Glomerular endothelial cell (primary cell): ENCODE measurements around the gene RASL10A. TPM values are rescaled to one million over a fixed set of nuclear protein-coding genes. Genes with fewer than 3 reads are reported as not detected.

Experiments
- DNase-seq: peaks from one replicate; pipeline ENCODE4 v3.0.0-alpha.2; 2011; ENCODE audit warnings: low read depth, low spot score; ENCODE audit errors: extremely low read depth
- total RNA-seq: library from RNA; depleted of rRNA; stranded (reverse); fragments of >200 nt; gene quantifications from 2 replicates; pipeline ENCODE4 v1.2.3, GENCODE V29; 2015

RASL10A gene
- total RNA-seq, 1 donor from 2014 or later: 0.93 TPM

DNA sequence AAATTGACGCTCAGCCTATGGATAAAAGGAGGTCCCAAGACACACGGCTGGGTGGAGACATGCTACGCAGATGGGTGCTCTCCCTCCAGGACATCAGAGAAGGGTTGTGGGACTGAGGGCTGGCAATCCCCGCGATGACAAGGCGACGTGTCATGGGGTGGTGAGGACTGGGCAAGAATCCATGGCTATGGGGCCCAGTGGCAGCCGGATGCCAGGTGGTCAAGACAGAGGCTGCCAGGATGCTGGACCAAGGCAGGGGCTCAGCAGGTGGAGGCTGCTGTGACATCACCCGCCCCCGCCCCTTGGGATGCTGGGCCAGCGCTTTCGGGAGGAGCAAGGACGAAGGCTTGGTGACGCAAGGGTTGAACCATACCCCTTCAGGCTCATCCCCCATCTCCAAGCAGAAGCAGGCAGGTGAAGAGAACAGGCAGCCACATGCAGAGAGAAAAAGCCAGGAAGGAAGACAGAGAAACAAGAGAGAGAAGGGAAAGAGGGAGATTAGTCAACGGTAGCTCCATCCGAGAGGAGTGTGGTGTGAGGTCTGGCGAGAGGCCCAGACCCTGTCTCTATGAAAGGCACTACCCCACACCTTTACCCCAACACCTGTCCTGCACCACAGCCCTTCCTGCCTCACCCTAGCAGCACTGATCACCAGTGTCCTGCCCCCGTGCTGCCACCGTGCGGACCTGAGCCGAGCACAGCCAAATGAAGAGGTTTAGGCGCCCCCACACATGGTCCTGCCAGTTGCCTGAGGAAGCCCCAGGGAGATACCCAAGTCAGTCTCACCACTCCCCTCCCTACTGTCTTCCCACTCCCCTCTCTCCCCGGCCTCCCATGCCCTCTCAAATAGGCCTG is 24.1 kb upstream of the RASL10A start:
- no peak for DNase-seq

DNA sequence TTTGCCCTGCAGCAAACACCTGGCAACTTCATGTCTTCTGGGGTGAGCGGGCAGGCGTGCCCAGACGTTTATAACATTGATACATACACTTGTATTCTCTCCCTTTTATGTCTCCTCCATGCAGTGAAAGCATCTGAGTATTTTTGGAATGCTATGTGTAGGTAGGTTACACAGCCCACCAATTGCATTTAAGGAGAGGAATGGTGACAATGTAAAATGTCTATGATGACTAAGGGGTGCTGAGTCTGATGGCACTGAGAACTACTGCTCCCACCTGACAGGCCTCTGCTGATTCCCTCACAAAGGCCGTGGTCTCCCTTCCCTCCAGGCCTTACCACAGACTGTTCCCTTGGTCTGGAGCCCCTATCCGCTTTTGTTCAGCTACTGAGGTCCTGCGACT is 22.9 kb upstream of the RASL10A start:
- no peak for DNase-seq

DNA sequence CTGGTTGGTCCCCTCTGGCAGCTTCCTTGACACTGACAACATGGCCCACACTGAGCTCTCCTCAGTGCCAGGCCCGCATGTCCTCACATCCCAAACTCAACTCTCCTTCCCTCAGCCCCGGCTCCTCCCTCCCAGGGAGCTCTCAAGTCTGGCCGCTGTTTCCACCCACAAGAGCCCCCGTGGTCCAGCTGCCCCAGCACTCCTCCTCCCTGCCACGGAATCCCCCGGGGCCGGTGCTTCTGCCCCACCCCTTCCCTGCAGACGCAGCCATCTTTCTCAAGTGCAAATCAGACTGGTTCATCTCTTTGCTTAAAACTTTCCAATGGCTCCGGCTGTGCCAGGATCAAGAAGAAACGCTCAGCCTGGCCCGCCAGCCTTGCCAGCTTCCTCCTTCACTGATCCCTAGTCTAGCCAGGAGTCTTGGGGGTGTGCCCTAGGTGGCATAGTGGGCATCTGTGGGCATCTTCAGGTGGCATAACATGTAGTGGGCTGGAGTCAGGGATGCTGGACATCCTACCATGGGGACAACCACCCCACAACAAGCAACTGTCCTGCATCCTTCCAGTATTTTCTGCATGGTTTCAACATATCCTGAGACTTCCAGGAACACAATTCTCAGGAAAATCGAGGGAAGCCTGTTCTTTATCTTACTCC is 22.3 kb upstream of the RASL10A start:
- DNase-seq: no peak

DNA sequence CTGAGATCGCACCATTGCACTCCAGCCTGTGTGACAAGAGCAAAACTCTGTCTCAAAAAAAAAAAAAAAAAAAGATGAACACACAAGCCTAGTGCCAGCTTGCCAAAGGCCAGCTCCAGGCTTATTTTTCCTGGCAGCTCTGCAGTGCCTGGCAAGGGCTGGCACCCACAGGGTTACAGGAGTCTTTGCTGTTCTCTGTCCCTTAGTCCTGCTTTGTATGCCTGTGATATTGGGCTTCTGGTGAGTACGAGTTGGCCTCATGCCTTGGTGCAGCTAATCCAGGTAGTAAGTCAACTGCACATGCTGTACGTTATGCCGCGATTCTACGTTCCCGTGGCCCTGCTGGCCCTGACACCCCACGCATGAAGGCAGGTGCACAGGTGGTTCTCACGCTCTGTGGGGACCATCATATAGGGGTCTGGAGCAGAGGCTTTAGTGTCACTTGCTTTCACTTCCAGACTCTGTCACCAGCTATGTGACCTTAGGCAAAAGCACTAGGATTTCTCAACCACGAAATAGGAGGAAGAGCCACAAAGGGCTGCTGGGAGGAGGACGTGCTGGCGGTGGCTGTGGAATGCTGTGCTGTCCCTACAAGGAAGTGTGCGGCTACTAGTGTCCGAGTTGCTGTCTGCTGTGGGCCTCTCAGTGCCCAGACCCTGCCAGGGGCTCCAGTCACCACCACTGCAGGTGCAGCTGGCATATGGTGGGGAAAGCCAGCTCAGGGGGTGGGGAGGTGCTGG is 21.4 kb upstream of the RASL10A start:
- DNase-seq: no peak

DNA sequence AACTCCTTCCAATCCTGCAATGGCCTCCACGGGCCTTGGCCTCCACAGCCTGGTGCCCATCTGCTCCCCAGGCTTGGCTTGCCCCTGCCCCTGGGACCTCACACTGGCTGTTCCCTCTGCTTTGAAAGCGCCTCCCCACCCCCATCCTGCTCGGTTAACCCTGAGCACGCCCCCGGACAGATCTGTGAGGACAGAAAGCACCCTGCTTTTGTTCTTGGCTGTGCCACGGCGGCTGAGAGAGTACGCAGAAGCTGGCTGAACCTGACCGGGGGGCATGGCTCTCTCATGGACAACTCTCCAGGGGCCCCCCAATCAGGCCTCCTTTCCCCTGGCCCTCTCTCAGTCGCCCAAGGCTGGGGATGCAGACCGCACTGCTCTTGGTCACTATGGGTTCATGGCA is 20.2 kb upstream of the RASL10A start:
- DNase-seq: no peak

DNA sequence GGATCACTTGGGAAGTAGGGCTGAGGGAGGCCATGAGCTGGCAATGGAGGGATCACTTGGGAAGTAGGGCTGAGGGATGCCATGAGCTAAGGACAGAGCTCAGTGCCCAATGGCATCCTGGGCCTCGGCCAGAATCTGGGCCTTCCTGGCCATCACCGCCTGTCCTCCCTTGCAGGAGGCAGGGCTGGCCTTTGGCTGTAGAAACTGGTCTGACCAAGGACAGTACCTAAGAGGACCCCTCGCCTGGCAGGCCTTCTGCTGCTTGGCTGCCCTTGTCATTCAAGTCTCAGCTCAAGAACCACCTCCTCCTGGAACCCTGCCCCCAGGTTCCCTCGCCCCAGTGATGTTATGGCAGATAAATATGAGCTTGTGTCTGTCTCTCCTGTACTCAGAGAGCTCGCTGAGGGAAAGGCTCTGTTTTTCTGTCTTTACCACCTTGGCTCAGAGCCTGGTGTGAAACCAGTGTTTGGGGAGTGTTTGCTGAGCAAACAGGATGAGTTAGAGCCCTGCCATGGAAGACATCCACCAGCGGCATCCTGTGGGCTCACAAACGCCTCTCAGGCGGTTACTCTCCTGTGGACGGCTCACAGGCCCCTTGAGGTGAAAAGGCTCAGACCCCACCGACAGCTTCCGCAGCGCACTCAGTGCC is 19.3 kb upstream of the RASL10A start:
- no peak for DNase-seq

DNA sequence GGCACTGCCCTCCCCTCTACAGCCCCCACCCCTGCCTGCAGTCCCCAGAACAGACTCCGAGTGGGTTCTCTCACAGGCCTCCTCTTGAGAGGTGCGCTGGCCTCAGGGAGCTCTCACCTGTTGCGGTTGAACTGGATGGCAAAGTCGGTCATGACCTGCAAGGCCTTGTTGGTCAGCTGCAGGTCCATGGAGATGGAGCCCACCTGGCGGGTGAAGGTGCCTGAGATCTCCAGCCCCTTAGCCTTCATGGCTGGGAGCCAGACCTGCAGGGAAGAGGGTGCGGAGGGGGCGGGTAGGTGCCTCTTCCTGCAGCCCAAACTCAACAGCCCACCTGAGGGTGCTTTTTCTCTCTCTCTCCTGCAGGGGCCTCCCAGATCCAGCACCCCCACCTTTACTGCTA is 18.7 kb upstream of the RASL10A start:
- no peak for DNase-seq

DNA sequence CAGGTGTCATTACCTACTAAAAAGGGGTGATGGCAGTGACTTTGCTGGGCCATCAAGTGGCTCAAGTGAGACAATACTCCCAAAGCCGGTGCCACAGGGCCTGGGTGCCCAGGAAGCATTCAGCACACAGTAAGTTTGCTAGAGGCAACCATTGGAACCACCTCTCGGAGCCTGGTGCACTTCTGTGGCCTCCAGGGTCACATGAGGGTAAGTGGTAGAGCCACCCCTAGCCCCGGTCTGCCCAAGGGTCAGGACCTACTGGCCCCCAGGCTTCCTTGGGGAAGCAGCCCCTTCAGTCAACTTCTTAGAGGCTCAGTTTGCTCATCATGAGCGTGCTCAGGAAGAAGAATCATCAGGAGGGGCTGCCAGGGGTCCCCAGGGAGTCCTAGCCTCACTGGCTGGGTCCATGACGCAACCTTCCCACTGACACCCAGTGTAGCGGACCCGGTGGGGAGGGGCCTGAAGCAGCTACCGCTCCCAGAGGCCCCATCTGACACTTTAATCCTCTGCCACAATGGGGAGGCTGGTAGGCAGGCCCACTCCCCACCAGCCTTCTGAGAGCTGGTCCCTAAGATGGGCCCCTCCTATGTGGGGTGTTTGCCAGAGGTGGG is 17.5 kb upstream of the RASL10A start:
- DNase-seq: no peak

DNA sequence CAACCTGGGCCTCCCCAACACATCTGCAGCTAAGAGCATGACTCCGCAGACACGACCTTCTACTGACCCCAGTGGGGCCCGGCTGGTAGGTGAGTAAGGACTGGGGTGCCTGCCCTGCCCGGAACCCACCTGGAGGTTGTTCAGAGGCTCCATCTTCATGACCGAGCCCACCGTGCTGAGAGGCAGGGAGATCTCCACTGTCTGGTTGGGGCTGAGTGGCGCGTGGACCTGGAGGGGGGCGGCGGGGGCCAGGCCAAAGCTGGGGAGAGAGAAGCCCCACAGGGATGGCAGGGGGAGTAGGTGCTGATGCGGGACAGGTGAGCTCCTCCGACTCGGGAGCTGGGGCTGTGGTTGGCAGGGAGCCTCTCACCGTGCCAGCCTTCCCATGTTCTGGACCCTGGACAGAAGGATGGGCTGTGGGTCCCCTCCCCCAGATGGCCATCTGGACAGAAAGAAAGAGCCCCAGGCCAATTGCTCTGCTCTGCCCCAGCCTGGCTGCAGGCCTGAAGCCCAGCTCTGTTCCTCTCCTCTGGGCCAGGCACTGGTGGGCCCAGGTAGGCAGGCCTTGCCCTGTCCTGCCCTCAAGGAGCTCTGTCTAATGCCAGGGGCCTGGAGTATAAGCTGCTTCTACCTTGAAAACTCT is 16.3 kb upstream of the RASL10A start:
- no peak for DNase-seq

DNA sequence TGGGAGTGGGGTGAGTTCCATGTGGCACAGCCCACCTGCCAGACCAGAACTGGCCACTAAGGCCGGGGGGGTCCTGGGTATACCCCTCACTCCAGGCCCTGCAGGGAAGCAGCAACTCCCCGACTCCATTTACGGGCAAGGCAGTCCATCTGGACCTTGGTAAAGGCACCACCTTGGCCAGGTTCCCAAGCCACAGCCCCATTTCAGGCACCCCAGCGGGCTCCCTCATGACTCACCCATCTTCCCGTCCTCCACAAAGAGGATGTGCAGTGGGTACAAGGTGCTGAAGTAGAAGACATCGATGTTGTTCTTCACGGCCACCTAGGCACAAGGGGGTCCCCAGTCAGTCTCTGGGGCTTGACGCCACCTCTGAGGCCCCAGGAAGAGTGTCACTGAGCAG is 15.7 kb upstream of the RASL10A start:
- no peak for DNase-seq

DNA sequence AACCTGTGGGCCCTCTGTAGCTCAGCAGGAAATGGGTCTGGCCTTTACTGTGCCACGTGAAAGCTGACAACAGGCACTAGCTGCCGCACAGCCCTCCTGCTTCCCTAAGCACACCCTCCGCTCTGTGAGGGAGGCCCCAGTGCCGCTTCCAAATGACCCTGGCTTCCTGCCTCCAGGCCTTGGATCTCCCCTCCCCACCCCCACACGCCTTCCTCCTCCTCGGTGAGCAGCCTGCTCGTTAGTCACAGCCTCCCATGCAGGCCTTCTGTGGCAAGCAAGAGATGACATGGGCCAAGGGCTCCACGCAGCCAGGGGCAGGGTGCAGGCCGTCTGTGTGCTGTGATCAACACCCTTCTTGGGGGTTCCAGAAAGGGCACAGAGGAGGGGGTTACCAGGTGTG is 15.3 kb upstream of the RASL10A start:
- DNase-seq: no peak

DNA sequence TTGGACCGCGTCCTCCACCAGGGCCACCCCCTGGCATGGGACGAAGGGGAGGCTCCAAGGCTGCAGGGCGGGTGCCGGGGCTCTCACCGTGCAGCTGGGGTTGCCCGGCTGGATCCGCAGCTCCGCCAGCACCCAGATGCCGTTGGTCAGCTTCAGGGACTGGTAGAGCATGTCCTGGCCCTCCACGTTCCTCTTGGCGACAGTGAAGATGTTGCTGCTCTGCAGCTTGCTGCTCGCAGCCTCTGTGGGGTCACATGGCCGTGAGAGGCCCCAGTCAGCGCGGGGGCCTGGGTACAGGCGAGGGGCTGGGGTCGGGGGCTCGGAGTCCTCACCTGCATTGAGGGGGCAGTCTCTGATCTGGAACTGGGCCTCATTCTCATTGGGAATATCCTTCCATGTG is 14.8 kb upstream of the RASL10A start:
- DNase-seq: no peak

DNA sequence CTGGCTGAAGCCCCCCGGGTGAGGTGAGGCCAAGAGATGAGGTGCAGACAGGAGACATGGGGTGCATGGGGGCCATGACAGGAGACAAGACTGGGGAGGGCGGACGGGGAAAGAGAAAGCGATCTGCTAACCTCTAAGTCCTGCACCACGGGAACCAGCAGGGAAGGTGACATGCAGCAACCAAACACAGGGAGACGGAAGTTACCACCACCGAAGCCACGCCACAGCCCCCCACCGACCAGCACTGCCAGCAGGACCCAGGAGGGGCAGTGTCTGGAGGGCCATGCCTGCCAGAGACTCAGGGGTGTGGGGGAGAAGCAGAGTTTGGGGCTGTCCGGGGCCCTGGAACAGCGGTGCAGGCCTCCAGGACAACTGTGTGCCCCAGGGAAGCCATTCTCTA is 14.1 kb upstream of the RASL10A start:
- no peak for DNase-seq

DNA sequence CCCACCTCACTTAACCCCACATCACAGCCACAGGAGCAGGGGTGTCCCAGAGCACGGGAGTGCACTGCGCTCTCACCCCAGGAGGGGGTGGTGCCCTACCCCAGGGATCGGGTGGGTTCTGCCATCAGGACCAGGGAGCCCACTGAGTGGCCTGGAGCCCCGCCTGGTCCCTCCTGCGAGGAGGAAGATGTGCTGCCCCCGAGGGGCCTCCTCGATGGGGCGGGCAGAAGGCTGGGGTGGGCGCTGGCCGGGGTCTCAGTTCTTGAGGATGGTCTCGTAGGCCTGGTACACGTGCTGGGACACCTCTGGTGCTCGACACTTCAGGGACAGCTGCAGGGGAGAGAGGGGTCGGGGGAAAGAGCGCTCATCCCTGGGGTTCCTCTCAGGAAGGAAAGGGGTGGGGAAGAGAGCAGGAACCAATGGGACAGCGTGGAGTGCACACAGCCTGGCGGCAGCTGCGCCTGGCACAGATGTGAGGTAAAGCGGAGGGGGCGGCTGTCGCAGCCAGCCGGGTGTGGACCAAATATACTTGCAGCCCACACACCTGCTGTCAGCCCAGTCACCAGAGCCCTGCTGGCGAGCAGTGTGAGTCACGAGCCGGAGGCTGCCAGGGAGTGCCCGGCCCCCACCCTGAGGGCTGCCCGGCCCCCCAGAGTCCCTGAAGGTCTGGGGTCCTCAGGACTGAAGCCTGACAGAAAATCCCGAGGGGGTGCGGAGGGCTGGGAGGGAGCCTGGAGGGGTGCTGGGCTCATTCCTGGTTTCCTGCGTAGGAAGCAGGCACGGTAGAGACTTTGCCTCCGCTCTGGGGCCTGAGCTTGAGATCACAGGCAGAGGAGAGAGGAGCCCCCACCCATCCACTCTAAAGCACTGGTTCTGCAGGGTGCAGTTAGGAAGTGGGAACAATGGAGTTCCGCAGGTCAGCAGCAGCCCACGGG is 13.3 kb upstream of the RASL10A start:
- no peak for DNase-seq

DNA sequence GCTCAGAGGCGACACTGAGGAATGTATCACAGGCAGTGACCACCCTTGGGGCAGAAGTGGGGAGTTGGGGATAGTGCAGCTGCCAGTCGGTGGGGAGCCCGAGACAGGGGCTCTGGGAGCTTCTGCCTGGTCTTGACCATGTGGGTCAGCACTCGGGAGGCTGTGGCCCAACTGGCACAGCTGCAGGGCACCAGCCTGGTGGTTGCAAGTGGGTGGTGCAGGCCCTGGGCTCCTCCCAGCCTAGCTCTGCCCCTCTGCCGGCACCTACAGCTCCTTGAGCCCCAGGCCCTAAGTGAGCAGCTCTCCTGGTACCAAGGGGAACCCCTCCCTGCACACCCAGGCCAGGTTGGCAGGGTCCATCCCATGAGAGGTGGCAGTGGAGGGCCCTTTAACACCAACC is 12.6 kb upstream of the RASL10A start:
- no peak for DNase-seq

DNA sequence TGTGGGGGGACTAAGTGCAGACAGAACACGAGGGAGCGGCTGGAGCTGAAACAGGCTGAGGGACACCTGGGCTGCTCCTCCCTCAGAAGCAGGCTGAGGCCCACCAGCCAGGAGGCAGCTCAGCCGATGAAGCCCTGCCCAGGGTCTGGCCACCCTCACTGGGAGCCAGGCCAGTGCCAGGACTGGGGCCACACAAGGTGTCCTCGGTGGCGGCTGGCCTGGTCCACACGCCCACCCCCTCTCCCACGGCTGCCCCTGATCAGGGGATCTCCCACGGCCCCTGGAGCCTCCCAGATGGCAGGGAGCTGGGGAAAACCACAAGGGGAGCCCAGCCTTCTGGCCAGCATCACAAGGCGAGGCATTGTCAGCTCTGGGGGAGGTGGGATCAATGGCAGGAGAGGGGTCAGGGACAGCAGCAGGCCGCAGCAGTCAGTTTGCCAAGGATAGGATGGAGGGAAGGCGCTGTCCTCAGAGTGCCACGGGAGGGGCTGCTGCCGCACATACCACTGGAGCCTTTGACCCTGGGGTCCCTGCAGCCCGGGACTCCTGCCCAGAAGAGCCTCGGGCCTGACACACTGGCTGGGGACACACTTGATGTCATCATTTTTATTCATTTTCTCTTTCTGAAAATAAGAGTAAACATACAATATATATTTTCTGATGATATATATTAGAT is 11.7 kb upstream of the RASL10A start:
- DNase-seq: no peak

DNA sequence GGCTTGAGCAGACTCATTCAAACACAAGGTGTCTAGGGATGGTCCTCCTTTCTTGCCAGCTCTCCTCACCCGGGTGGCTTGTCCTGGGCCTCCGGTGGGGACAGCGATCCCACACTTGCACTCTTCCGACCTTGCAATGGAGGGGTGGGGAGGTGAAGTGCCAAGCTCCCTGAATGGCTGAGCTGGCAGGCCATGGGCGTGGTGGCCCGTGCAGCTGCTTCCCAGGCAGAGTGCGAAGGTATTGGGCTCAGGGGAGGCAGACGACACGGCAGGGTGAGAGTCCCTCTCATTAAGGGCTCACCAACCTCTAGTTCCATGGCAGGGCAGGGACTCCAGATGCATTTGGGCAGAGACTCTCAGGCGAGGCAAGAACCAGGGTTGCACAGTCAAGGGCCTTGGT is 11.0 kb upstream of the RASL10A start:
- DNase-seq: no peak

DNA sequence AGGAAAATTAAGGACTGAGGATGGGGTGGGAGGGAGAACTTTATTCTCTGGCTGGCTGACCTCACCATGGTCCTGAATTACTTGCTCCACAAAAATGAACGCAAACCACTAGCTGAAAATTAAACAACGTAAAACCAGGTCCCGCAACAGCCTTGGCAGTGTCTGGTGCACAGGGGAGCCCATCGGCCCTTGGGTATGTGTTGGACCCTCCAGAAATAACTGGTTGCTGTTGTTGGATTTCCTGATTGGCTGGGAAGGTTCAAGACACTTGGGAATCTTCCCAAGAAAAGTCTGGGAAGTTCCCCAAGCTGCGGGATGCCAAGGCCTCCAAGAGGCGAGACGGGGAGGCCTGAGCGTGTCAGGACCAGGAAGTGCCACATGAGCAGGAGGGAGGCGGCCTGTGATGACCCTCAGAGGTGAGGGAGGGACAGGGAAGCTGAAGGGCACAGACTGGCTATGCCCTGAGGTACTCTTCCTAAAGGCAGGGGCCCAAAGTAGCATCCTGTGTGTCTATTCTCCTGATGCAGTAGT is 10.4 kb upstream of the RASL10A start:
- DNase-seq: no peak
